Body of pancreas (tissue), 4 donors: ENCODE results near the gene RBM26.

Source experiments
- POLR2A ChIP-seq, 3 donors: fragments of 450-650 bp; IDR thresholded peaks; one replicate each; pipeline ENCODE4 v1.6.1; 2016; ENCODE audit warnings: antibody characterized with exemption in 3 of 3, mild to moderate bottlenecking in 2 of 3
- TF ChIP-seq, protein P1 (sequence below), 7 experiments: fragments of 450-650 bp in 4 of 7; fragments of 200-600 bp in 3 of 7; sonication (generic) in 3 of 7; IDR thresholded peaks; one replicate each; pipeline ENCODE4 v1.5.1; 2016 to 2019; ENCODE audit warnings: antibody characterized with exemption in 7 of 7

DNA sequence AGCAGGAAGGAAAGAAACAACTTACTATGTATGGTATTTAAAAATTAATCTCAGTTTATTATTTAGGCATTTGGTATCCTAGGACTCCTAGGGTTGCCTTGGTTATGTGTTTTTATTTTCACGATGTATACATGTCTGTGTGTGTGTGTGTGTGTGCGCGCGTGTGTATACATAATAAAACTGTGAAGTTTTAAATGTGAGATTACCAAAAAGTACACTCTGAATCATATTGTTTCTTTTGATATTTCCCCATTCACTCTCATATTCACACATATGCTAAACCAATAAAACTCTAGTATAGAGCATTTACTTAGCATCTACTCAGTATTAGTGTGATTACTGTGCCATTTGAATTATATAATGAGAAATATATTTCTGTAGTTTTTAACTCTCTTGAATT lies 44.1 kb upstream of the RBM26 start:
- TF ChIP-seq, protein P1, sequence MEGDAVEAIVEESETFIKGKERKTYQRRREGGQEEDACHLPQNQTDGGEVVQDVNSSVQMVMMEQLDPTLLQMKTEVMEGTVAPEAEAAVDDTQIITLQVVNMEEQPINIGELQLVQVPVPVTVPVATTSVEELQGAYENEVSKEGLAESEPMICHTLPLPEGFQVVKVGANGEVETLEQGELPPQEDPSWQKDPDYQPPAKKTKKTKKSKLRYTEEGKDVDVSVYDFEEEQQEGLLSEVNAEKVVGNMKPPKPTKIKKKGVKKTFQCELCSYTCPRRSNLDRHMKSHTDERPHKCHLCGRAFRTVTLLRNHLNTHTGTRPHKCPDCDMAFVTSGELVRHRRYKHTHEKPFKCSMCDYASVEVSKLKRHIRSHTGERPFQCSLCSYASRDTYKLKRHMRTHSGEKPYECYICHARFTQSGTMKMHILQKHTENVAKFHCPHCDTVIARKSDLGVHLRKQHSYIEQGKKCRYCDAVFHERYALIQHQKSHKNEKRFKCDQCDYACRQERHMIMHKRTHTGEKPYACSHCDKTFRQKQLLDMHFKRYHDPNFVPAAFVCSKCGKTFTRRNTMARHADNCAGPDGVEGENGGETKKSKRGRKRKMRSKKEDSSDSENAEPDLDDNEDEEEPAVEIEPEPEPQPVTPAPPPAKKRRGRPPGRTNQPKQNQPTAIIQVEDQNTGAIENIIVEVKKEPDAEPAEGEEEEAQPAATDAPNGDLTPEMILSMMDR (IDR thresholded peaks at IDR 0.05), result no peak
- TF ChIP-seq POLR2A (IDR thresholded peaks at IDR 0.05), result no peak
